ENCODE data around the gene NT5C. TPM values are rescaled to one million over a fixed set of nuclear protein-coding genes. Genes with fewer than 3 reads are reported as not detected.

Gene NT5C
- total RNA-seq, 2 experiments from 2014 or later: 14.1 to 16.1 TPM

GRCh38 chr17:75087558-75088453, 43.7 kb downstream of the NT5C start, which contains the start of gene SLC16A5:
TSS of gene SLC16A5 (plus strand) at chr17:75087954. CDS start at chr17:75093637, 5,683 bp downstream.
- intact Hi-C loops (cut with DNase I, micrococcal nuclease): no loop called here
- no peaks in the 10 kb centered on the region for H3K36me3 ChIP-seq (ENCODE audit: insufficient read depth, low read length)
- no peaks in the 10 kb centered on the region for H3K27me3 Mint-ChIP-seq
- no peaks in the 10 kb centered on the region for H3K27me3 ChIP-seq (ENCODE audit: control insufficient read depth in 1 of 2, insufficient read depth in 2 of 2, low read length in 2 of 2)
- peak within 1 kb of the TSS; percentile 91 for H3K4me3 Mint-ChIP-seq
- ChIA-PET CTCF (interaction anchor here (0.7 kb wide), 1 partner anchor 130 kb away, joined by 3 read pairs; no protein-coding TSS in a partner anchor), POLR2A (interaction anchor here (0.7 to 3.1 kb wide), 19 partner anchors 10 to 201 kb away, joined by 3 to 18 read pairs (median 4); partner anchors contain the start of genes ARMC7, CDR2L, JPT1 and KCTD2)
- H3K4me3 ChIP-seq (ENCODE audit: low read length): peak within 1 kb of the TSS; percentile 74
- H3K4me1 Mint-ChIP-seq (ENCODE audit: low read depth): peaks cover 63% of the 10 kb centered on the region
- TF ChIP-seq CTCF (IDR thresholded peaks at IDR 0.05): no peak
- peak within 1 kb of the TSS; percentile 41 to 53 for H3K27ac ChIP-seq (ENCODE audit: low read depth in 1 of 2, low read length in 2 of 2)
- no peaks in the 10 kb centered on the region for H3K9me3 Mint-ChIP-seq
- ATAC-seq (ENCODE audit: poor library complexity) (peak; percentile 72), DNase-seq (peak in 11 of 14 experiments; percentile 28 to 72 (median 53))
- no peaks in the 10 kb centered on the region for H3K36me3 Mint-ChIP-seq (ENCODE audit: low read depth)
- H3K9me3 ChIP-seq (ENCODE audit: control insufficient read depth in 1 of 2, insufficient read depth in 1 of 2, low read length in 2 of 2): no peaks in the 10 kb centered on the region
- peak within 1 kb of the TSS; percentile 87 for H3K27ac Mint-ChIP-seq
- peaks cover 47% of the 10 kb centered on the region for H3K4me1 ChIP-seq (ENCODE audit: insufficient read depth, low read length)

DNA sequence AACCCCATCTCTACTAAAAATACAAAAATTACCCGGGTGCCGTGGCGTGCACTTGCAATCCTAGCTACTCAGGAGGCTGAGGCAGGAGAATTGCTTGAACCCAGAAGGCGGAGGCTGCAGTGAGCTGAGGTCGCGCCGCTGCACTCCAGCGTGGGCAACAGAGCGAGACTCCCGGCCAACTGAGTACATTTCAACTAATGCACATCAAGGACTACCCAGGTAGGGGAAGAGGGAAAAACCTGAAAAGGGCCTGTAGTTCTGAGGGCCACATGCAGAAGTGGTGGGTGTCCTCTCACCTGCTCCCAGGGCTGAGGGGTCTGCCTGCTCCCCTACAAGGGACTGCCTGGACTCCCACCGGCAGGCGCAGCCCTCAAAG, 44.4 kb downstream of the NT5C start:
- H3K27ac Mint-ChIP-seq: peak overlapping the region; percentile 87
- intact Hi-C loops (cut with DNase I, micrococcal nuclease): no loop called here

More for the DNA sequence above, 44.4 kb downstream of the NT5C start:
- no peak for ATAC-seq (ENCODE audit: poor library complexity)
- no peak for TF ChIP-seq CTCF (IDR thresholded peaks at IDR 0.05)
- Mint-ChIP-seq H3K4me1 (ENCODE audit: low read depth) (peaks cover 67% of the 10 kb centered on the region), H3K36me3 (ENCODE audit: low read depth) (no peaks in the 10 kb centered on the region), H3K27me3 (no peaks in the 10 kb centered on the region), H3K4me3 (peak overlapping the region; percentile 91), H3K9me3 (no peaks in the 10 kb centered on the region)
- Histone ChIP-seq H3K27ac (ENCODE audit: low read depth in 1 of 2, low read length in 2 of 2) (peak overlapping the region; percentile 41 to 53), H3K4me3 (ENCODE audit: low read length) (peak overlapping the region; percentile 74), H3K9me3 (ENCODE audit: control insufficient read depth in 1 of 2, insufficient read depth in 1 of 2, low read length in 2 of 2) (no peaks in the 10 kb centered on the region), H3K4me1 (ENCODE audit: insufficient read depth, low read length) (peaks cover 47% of the 10 kb centered on the region), H3K27me3 (ENCODE audit: control insufficient read depth in 1 of 2, insufficient read depth in 2 of 2, low read length in 2 of 2) (no peaks in the 10 kb centered on the region), H3K36me3 (ENCODE audit: insufficient read depth, low read length) (no peaks in the 10 kb centered on the region)
- POLR2A ChIA-PET: interaction anchor here (0.7 to 3.1 kb wide), 15 partner anchors 9 to 202 kb away, joined by 3 to 18 read pairs (median 4); partner anchors contain the start of genes ARMC7, CDR2L, JPT1 and KCTD2
- no peak for DNase-seq
- CTCF ChIA-PET: no interaction called here

Measured in CD4-positive, alpha-beta T cell (primary cell).